GM19193 (cell line): ENCODE measurements around the gene COMMD10.

Experiments
- POLR2A ChIP-seq: IDR thresholded peaks from 4 replicates; pipeline ENCODE4 v1.6.1; 2011; ENCODE audit not compliant: insufficient read depth, insufficient read length; ENCODE audit errors: extremely low read depth

The COMMD10 gene

GRCh38 chr5:116084871-116085715 is at the start of gene COMMD10:
COMMD10 (plus strand) TSS chr5:116085025.
- TF ChIP-seq POLR2A: peak; percentile 84

- TF ChIP-seq POLR2A: no peak
Observed at GRCh38 chr5:116035123-116035522, 49.7 kb upstream of the COMMD10 start.

GRCh38 chr5:116037236-116037822 is 47.5 kb upstream of the COMMD10 start:
- TF ChIP-seq POLR2A: no peak

- no peak for TF ChIP-seq POLR2A
Observed at GRCh38 chr5:116038817-116039216, 46.0 kb upstream of the COMMD10 start.

- TF ChIP-seq POLR2A: no peak
Observed at GRCh38 chr5:116042375-116042774, 42.5 kb upstream of the COMMD10 start.

GRCh38 chr5:116044073-116044472 is 40.8 kb upstream of the COMMD10 start:
- TF ChIP-seq POLR2A: no peak

- no peak for TF ChIP-seq POLR2A
Observed at GRCh38 chr5:116045821-116046220, 39.0 kb upstream of the COMMD10 start.

GRCh38 chr5:116046261-116046660 is 38.6 kb upstream of the COMMD10 start:
- no peak for TF ChIP-seq POLR2A

GRCh38 chr5:116046823-116047222 is 38.0 kb upstream of the COMMD10 start:
- no peak for TF ChIP-seq POLR2A

- no peak for TF ChIP-seq POLR2A
Observed at GRCh38 chr5:116058346-116058936, 26.4 kb upstream of the COMMD10 start.

- no peak for TF ChIP-seq POLR2A
Observed at GRCh38 chr5:116062352-116062751, 22.5 kb upstream of the COMMD10 start.

- no peak for TF ChIP-seq POLR2A
Observed at GRCh38 chr5:116063950-116064349, 20.9 kb upstream of the COMMD10 start.

GRCh38 chr5:116068028-116068632 is 16.7 kb upstream of the COMMD10 start:
- TF ChIP-seq POLR2A: no peak

GRCh38 chr5:116071211-116071610 is 13.6 kb upstream of the COMMD10 start:
- TF ChIP-seq POLR2A: no peak

GRCh38 chr5:116075191-116075831 is 9.5 kb upstream of the COMMD10 start:
- TF ChIP-seq POLR2A: no peak
